ENCODE results near the gene KIAA1755.

The KIAA1755 gene

DNA sequence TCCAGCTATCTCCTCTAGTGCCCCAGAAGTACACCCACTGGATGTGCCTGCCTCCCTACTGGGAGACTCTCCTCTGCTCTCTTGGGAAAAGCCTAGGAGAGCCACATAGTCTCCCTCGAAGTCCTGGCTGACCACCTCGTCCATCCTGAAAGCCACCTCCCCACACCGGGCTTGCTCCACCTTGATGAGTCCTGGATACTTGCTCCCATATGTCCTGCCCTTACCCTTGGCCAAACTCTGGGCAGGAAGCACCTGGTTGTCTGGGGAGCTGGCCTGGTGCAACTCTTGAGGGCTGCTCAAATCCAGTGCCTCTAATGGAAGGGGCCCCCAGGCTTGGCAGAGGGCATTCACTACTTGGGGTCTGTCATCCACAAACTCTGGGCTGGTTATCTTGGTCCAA, 19.3 kb downstream of the KIAA1755 start:
- no peak for DNase-seq (ENCODE audit: low spot score)

DNA sequence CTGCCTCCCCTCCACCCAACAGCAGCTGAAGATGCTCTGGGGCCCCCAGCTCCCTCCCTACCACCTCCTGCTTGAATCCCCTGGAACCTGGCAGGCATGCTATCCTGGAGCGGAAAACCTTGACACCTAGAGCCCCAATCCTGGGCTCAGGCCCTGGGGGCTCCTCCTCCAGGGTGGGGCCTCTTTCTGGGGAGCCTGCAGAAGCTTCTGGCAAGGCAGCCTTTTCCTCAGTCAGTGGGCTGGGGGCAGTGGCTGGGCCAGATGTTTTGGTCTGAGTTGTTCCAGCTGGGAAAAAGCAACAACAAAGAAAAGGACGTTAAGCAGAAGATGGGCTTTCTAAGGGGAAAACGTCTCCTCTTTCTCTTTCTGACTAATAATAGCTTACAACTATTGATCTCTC, 21.1 kb downstream of the KIAA1755 start:
- no peak for DNase-seq (ENCODE audit: low spot score)

DNA sequence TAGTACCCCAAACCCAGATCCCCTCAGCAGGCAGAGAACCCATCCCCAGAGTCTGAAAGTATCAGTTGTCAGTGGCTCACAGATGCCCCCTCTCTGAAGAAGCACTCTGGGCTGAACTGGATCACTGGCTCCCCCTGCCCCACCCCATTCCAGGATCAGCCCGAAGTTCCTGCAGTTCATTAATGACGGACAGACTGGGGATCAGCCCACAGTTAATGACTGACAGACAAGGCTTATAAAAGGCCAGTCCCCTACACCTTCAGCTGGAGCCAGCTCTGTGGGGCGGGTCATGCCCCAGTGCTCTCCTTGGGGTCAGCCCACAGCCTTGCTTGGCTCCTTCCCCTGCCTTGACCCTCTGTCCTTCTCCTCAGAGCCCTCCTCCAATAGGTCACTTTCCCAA, 21.7 kb downstream of the KIAA1755 start:
- no peak for DNase-seq (ENCODE audit: low spot score)

DNA sequence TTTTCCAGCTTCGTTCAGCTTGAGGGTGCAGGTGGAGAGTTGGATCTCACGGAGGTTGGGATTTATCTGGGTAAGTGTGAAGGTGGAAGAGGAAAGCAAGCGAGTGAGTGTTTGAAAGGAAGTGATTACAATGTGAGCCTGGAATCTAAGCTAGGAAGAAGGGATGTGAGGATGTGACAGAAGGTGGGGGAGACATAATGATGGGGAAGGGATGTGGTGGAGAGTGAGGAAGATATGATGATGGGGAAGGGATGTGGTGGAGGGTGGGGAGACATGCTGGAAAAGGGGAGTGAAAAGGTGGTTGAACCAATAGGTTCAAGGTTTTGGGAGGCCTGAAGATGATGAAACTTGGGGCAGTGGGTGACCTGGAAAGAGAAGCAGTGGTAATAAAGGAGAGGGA, 23.2 kb downstream of the KIAA1755 start:
- DNase-seq (ENCODE audit: low spot score), result no peak

DNA sequence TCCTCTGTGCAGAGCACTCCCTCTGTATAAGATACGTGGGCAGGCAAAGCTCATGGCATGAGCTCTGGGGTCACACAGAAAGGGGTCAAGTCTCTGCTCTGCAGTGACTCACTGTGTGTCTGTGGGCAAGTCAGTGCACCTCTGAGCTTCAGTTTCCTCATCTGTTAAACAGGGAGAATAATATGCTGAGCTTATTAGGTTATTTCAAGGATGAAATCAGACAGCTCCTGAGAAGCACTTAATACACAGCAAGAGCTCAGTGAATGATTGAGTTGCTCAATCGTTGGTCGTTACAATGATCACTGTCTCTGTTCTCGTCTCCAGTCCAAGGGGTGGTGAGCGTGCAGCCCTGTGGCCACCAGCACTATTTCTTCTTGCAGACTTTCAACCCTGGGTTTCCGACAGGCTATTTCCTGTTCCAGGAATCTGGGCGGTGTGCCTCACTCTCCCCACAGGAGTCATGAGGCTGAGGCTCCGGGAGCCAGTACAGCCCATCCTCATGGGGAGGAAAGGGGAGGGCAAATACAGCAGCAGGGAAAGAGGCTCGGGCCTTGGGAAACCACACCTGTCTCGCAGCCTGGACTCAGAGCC, 28.9 kb downstream of the KIAA1755 start:
- no peak for DNase-seq (ENCODE audit: low spot score)

DNA sequence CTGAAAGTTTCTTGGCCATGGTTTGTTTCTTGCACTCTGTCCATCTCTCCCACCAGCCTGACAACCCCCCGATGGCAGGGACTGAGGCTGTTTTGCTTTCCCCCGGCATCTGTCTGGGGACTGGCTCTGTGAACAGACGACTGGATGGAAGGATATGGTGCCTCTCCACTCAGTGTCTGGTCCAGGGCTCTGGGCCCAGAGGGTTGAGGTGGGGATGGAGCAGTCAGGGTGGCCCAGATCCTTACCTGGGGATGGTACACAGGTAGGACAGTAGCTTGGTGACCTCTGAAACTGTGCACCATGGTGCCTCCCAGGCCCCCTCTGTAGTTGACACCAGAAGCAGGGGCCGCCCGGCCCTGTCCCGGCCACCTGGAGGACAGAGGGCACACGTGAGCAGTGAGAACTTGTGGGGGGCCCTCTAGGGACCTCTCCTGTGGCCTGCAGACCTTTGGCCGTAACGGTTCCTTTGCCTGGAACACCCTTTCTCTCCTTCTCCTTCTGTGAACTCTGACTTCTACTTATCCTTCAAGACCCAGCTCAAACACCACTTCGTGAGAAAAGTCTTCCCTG, 29.5 kb downstream of the KIAA1755 start:
- DNase-seq (ENCODE audit: low spot score), result no peak

DNA sequence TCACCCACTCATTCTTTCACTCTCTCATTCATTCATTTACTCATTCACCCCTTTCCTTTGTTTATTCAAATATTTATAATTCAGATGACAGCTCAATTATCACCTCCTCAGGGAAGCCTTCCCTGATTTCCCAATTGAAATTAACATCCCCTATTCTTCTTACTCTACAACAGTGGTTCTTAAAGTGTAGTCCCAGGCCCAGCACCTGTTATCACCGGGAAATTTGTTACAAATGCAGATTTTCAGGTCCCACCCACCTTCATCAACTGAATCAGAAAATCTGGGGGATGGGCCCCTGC, 30.3 kb downstream of the KIAA1755 start:
- DNase-seq (ENCODE audit: low spot score), result no peak

DNA sequence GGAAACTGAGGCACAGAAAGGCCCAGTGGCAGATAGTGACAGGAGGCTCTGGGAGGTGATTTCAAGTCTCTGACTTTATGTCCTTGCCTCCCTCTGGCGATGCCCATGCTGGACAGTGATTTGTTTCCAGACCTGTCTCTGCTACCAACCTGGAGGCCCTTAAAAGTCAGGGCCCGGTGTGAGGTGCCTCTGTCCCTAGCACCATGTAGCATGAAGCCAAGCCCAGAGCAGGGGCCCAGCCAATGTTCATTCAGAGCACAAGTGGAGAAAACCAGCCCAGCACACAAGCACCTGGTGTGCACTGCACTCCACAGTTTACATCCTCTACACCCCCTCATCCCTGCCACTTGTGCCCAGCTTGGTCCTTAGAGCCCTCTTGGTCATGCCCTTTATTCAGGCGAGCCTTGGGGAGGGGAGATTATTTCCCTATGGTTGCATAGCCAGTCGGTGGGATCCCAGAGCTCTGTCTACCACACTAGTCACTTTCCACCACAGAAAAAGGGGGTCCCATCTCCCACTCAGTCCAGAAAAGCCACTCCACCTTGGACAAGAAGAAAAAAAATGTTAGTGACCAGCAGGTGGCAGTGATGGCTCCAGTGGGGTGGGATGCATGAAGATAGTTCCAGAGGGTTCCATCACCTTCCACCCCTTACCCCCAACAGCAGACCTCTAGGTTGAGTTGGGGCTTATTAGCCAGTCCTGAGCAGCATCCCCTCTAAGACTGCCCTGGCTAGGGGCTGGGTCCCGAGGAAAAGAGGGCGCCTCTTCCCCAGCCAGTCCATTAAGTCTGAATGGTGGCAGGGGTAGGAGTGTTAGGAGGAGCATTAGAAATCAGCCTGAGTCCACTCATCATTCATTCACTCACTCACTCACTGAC, 30.9 kb downstream of the KIAA1755 start:
- DNase-seq (ENCODE audit: low spot score), result peak; percentile 54

DNA sequence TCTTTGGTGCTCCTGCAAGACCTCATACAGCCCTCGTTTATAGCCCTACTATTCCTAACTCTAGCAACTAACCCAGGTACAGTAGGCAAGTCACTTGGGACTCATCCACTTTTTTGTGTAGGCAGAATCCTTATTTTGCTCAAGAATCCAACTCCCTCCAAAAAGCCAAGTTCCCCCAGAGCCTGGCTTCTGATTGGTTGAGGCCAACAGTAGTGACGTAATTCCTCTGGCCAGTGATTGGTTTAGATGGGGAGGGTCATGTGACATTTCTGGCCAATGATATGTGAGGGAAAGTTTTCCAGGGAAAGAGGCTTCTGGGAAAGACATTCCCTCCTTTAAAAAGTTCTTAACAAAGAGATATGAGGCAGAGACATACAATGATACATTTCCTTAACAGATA, 32.1 kb downstream of the KIAA1755 start:
- no peak for DNase-seq (ENCODE audit: low spot score)

DNA sequence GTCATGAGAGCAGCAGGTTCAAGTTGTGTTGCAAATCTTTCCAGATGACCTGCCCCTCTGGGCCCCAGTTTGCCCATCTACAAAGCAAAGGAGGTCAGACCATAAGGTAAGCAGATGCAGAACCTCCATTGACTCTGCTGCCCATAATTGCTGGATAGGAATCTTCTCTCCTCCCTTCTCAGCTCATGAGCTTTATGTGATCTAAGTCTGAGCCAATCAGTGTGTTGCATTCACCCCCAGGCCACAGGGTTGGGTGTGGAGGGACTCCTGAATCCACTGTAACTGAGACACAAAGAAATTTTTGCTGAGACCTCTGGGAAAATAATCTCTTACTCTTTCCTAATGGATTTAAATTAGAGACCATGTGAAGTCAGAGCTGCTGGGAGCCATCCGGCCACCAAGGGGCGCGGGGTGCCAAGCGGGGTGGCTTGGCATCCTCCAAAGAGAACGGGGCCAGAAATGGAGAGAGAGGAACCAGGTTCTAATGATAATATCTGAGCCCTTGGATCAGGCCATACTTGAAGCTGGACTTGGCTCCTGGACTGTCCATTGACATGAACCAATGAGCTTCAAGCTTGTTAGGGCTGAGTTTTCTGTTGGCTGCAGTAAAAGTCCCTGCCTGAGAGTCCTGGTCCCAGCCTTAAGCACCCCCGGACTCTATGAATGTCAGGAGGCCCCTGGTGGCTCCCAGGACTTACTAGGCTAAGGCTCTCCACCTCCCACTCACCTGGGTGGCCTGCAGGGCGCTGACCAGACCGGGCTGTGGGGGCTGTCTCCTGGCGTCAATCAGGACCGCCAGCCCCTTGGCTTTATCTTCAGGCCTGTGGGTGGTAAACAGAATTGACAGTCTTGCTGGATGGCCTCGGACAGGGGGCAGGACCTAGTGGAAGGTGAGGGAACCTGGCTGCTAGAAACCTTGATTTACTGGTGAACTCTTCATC, 32.8 kb downstream of the KIAA1755 start:
- DNase-seq (ENCODE audit: low spot score), result no peak

DNA sequence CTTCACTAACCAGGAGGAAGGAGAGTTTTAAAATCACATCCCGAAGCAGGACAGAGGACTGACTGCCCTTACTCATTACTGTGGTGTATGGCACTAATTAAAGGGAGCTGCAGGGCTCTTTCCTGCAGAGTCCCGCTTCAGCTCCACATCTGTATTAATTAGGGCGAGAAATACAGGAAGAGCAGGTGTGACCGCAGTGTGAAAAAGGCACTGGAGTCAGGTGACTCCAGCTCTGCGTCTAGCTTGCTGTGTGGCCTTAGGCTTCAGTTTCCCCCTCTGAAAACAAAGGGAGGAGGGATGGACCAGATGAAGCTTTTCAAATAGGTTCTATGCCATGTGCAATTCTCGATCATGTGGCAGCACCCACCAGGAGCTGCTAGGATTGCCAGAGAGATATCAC, 34.0 kb downstream of the KIAA1755 start:
- DNase-seq (ENCODE audit: low spot score), result no peak

DNA sequence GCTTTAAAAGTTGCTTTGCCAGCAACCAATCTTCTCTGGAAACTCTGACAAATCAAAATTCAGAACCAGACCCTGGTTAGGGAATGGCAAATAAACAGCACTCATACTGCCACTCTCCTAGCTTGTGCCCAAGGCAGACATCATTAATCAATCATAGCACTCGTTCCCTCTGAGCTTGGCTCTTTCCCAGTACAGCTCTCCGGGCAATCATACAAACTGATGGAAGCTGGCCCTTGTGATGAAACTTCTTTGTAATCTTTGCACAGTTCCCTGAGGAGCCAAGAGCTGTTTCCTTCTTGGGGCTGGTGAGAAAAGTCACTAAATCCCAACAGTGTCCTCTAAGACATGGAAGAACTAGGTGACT, 34.7 kb downstream of the KIAA1755 start:
- no peak for DNase-seq (ENCODE audit: low spot score)

DNA sequence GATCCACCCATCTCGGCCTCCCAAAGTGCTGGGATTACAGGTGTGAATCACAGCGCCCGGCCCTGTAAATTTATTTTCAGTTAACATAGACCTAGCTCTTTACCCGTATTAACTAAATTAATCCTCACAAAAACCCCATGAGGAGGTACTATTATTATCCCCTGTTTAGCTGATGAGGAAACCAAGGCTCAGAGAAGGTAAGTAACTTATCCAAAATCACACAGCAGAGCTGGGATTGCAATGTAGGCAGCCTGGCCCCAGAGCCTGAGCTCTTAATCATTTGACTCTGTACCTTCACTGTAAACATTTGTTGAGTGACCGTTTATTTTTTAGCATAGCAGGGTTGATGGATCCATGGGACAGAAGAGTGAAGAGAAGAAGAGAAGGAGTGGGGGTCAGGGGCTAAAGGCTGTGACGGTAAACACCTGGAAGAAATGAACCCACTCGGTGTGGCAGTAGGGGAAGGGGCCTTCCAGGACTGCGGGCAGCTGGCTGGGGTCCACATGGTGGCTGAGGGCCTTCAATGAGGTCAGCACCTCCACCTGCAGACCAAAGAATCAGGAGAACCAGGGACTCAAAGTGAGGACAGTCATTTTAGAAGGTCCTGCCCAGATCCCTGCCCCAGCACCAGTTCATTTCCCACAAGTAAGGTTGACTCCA, 35.2 kb downstream of the KIAA1755 start:
- DNase-seq (ENCODE audit: low spot score), result no peak

DNA sequence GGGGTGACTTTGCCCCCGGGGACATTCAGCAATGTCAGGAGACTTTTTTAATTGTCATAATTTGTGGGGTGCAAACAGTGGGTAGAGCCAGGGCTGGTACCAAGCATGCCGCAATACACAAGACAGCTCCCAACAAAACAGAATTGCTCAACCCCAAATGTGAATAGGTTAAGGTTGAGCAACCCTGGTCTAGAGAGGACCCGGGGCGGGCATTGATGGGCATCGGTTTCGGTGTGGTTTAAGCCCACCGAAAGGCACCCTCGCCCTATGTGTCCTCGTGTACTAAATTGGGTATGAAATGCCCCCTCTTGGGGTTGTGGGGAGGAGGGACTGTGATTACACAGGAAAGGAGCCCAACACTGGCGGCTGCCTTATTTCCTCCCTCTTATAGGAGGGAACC, 36.0 kb downstream of the KIAA1755 start:
- no peak for DNase-seq (ENCODE audit: low spot score)

DNA sequence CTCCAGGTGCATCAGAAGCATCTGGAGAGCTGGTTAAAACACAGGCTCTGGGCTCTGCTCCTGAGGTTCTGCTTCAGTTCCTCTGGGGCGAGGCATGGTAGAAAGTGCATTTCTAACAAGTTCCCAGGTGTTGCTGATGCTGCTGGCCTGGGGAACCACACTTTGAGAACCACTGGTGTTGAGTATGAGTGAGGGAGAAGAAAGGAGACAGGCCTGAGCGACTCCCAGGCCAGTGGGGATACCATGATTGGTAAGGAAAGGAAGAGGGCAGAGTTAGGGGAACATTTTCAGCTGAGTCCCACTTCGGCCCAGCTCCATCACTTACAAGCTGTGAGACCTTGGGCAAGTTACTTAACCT, 36.8 kb downstream of the KIAA1755 start:
- DNase-seq (ENCODE audit: low spot score), result no peak

DNA sequence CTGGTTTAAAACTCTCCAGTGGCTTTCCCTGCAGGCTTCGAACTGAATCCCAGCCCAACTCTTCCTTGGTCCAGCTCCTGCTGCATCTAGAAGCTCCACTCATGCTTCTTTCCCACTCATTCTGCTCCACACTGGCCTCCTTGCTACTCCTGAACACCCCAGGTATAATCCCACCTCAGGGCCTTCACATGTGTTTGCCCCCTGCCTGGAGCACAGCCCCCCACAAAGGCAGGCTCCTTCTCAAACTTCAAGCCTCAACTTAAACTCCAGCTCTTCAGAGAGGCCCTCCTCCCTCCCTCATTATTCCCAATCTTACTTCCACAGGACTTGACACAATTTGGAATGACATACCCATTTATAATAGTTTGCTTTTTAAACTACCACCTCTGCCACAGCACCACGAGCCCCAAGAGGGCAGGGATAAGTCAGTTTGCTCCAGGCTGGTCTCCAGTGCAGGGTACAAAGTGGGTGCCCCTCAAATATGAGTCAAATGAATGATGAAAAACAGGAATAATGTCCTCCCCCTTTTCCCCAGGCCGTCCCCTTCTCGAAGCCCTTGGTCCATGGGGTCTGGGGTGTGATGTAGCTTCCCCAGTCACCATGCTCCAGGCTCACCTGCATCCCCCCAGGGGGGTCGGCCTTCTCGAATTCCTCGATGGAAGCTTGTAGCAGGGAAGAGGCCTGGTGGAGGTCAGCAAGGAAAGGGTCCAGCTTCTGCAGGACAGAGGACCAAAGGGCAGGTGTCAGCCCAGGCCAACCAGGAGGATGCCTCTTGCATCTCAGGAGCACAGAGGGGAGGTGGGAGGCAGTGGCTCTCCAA, 37.4 kb downstream of the KIAA1755 start:
- no peak for DNase-seq (ENCODE audit: low spot score)

DNA sequence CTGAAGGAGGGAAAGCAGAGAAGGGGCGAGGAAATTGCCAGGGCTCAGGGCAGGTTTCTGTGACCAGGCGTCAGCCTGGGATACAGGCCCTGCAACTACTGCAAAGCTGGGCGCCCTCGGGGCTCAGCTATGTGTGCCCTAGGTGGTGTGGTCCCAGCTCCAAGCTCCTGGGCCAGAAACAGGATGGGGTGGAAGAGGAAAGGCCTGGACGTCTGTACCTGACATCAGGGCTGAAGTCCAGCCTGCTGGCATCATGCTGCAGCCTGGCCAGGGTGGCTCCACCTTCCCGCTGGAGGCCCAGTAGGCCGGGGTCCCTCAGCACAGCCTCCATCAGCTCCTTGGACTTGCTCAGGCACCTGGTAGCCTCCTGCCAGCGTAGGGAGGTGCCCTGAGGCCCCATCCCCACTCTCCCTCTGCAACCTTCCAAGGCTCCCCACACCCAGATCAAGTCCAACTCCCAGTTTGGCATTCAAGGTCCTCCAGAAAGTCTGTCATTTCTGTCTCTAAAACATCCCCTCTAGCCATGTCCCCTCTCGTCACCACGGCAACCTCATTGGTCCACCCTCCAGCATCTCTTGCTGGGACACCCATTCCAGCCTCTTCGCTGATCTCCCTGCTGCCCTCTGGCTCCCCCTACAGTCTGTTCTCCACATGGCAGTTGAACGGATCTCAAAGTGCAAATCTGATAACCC, 38.2 kb downstream of the KIAA1755 start:
- peak; percentile 89 for DNase-seq (ENCODE audit: low spot score)

DNA sequence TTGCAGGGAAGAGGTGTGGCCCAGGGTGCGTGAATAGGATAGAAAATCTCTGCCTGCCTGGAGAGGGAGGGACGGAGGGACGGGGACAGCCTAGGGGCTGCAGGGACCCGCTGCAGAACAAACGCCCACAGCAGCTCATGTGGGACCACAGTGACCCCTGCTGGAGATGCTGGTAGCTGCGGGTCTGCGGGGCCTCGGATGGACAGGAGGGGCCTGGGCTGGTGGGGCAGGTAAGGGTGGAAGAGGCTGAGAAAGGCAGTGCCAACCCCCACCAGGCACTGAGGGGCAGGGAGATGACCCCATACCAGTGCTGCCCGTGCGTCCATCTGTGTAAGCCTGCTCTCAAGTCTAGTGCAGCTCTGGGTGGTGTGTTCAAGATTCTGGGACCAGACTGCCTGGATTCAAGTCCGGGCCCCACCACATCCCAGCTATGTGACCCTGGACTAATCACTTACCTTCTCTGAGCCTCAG, 39.4 kb downstream of the KIAA1755 start:
- peak; percentile 91 for DNase-seq (ENCODE audit: low spot score)

DNA sequence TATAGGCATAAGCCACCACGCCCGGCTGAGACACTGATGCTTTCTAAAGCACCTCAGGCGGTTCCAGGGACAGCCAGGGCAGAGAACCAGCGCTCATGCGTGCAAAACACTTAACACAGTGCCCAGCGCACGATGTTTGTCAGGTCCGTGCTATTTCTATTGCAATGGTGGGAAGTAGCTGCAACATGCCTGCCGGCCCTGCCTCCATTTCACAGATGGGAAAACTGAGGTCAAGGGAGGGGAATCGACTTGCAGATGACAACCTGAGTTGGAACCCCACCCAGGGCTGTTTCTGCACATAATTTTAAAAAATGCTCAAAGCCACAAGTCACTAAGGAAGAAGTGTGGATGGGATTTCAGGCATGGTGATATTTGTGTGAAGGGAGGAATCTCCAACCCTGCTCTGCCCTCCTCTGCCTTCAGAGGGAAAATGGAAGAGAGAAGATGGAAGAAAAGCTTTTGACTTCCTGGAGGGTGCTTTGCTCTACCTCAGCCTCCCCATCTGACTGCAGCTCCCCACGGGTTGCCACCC, 39.9 kb downstream of the KIAA1755 start:
- no peak for DNase-seq (ENCODE audit: low spot score)

Measured in COLO829 (cell line).